Calu3 (cell line): ENCODE data around the gene NIPA2. TPM values are rescaled to one million over a fixed set of nuclear protein-coding genes. Genes with fewer than 3 reads are reported as not detected.
"Not testable (repeated sequence)": the region's sequence is repeated elsewhere in the genome, so short reads cannot be mapped to it uniquely, and the experiment has no call there.

Experiments used
- BruUV-seq: library from RNA; stranded (reverse); fragments of 400-500 nt; replicated peaks from 2 replicates; lab custom pipeline; 2021; lab: Mats Ljungman, UMichigan
- CTCF ChIA-PET: fragments of 300-600 bp; sonication (Branson Sonifier 250); formaldehyde crosslinking; loops from one replicate; lab custom pipeline; 2022; ENCODE audit warnings: antibody characterized with exemption; lab: Charles Lee
- DNase-seq: peaks from one replicate; pipeline ENCODE4 v3.0.0; 2022
- H3K27ac Mint-ChIP-seq: one replicate; pipeline ENCODE4 v1.8.0; 2022; ENCODE audit warnings: mixed read lengths; ENCODE audit not compliant: unreplicated experiment
- H3K27me3 Mint-ChIP-seq: one replicate; pipeline ENCODE4 v1.8.0; 2022; ENCODE audit warnings: mixed read lengths; ENCODE audit not compliant: unreplicated experiment
- H3K36me3 Mint-ChIP-seq: one replicate; pipeline ENCODE4 v1.8.0; 2022; ENCODE audit warnings: mild to moderate bottlenecking, moderate library complexity, mixed read lengths; ENCODE audit not compliant: insufficient read depth, unreplicated experiment
- H3K4me1 Mint-ChIP-seq: one replicate; pipeline ENCODE4 v1.8.0; 2022; ENCODE audit warnings: mild to moderate bottlenecking, low read depth, mixed read lengths; ENCODE audit not compliant: unreplicated experiment
- H3K4me3 Mint-ChIP-seq: one replicate; pipeline ENCODE4 v1.8.0; 2022; ENCODE audit warnings: mild to moderate bottlenecking, low read depth, moderate library complexity, mixed read lengths; ENCODE audit not compliant: unreplicated experiment
- H3K9me3 Mint-ChIP-seq: one replicate; pipeline ENCODE4 v1.8.0; 2022; ENCODE audit warnings: low read depth, mixed read lengths; ENCODE audit not compliant: unreplicated experiment
- CTCF ChIP-seq: fragments of 200-600 bp; IDR thresholded peaks from one replicate; pipeline ENCODE4 v1.8.0; 2022; ENCODE audit warnings: antibody characterized with exemption; ENCODE audit not compliant: unreplicated experiment
- intact Hi-C: fragments of 100-400 bp; cut with micrococcal nuclease; formaldehyde crosslinking; loops from one replicate; pipeline ENCODE4 v1.10.0; 2022; ENCODE audit not compliant: unreplicated experiment
- total RNA-seq: library from RNA; stranded (reverse); gene quantifications from 2 replicates; pipeline ENCODE4 v1.2.3, GENCODE V29; 2022

Gene NIPA2
- total RNA-seq, 1 experiment from 2014 or later = 26.0 TPM

- no TSS peak for BruUV-seq
- TF ChIP-seq CTCF = no peak
- H3K4me3 Mint-ChIP-seq = no peak overlapping the region
- no peaks in the 10 kb centered on the region for H3K9me3 Mint-ChIP-seq
- CTCF ChIA-PET = no interaction called here
- H3K36me3 Mint-ChIP-seq = no peaks in the 10 kb centered on the region
- H3K4me1 Mint-ChIP-seq = no peaks in the 10 kb centered on the region
- intact Hi-C loops = no loop called here
- H3K27ac Mint-ChIP-seq = no peak overlapping the region
- DNase-seq = no peak
- H3K27me3 Mint-ChIP-seq = no peaks in the 10 kb centered on the region
Observed at GRCh38 chr15:22796079-22796478, 42.4 kb upstream of the NIPA2 start.

DNA sequence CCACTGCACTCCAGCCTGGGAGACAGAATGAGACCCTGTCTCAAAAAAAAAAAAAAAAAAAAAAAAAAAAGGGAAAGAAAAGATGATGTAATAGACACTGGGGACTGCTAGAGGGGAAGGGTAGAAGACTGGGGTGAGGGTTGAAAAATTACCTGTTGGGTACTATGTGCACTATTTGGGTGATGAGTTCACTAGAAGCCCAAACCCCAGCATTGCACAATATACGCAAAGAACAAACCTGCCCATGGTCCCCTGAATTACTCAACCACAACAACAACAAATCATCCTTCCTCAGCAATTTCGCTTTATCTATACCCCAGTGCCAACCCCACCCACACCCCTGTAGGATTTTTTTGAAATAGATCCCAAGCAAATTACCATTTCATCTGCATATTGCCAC, 38.6 kb upstream of the NIPA2 start:
- no peak for TF ChIP-seq CTCF
- no TSS peak for BruUV-seq
- Mint-ChIP-seq H3K27me3 (no peaks in the 10 kb centered on the region), H3K4me1 (no peaks in the 10 kb centered on the region), H3K36me3 (no peaks in the 10 kb centered on the region), H3K4me3 (no peak overlapping the region), H3K9me3 (no peaks in the 10 kb centered on the region), H3K27ac (no peak overlapping the region)
- no peak for DNase-seq
- intact Hi-C loops = no loop called here
- CTCF ChIA-PET = no interaction called here

- CTCF ChIA-PET, H3K27me3 Mint-ChIP-seq: not testable (repeated sequence)
Observed at GRCh38 chr15:22803006-22803405, 35.5 kb upstream of the NIPA2 start.

GRCh38 chr15:22806156-22806555, 32.3 kb upstream of the NIPA2 start:
- no peaks in the 10 kb centered on the region for H3K27me3 Mint-ChIP-seq
- intact Hi-C loops = no loop called here
- CTCF ChIA-PET = no interaction called here
- H3K9me3 Mint-ChIP-seq = no peaks in the 10 kb centered on the region
- H3K4me3 Mint-ChIP-seq = no peak overlapping the region
- TF ChIP-seq CTCF = no peak
- no peaks in the 10 kb centered on the region for H3K36me3 Mint-ChIP-seq
- DNase-seq = no peak
- H3K4me1 Mint-ChIP-seq = no peaks in the 10 kb centered on the region
- BruUV-seq = no TSS peak
- no peak overlapping the region for H3K27ac Mint-ChIP-seq

More at GRCh38 chr15:22803006-22803405, 35.5 kb upstream of the NIPA2 start:
- H3K27ac Mint-ChIP-seq, H3K36me3 Mint-ChIP-seq, H3K9me3 Mint-ChIP-seq, H3K4me1 Mint-ChIP-seq, BruUV-seq, H3K4me3 Mint-ChIP-seq, DNase-seq, intact Hi-C loops: not testable (repeated sequence)

DNA sequence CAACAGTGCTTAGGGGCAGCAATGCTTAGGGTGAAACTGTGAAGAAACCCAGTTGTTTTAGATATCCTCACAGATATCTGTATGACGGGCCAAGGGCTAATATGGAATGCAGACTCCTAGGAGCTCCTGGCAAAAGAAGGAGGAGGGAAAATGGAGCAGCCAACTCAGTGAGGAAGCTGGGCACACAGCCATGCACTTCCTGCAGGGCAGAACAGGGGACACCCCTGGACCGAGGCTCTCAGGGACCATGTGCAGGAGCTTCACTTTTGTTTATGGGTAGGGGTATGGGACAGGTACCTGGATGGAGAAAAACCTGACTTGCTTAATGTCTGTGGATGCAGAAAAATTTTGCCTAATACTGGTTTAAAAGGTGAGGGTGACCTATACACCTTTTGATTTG, 31.8 kb upstream of the NIPA2 start:
- H3K36me3 Mint-ChIP-seq = no peaks in the 10 kb centered on the region
- BruUV-seq = no TSS peak
- no peaks in the 10 kb centered on the region for H3K4me1 Mint-ChIP-seq
- H3K27ac Mint-ChIP-seq = no peak overlapping the region
- no peak for DNase-seq
- intact Hi-C loops = no loop called here
- no peak overlapping the region for H3K4me3 Mint-ChIP-seq
- H3K27me3 Mint-ChIP-seq = no peaks in the 10 kb centered on the region
- TF ChIP-seq CTCF = no peak
- H3K9me3 Mint-ChIP-seq = no peaks in the 10 kb centered on the region
- CTCF ChIA-PET = no interaction called here

DNA sequence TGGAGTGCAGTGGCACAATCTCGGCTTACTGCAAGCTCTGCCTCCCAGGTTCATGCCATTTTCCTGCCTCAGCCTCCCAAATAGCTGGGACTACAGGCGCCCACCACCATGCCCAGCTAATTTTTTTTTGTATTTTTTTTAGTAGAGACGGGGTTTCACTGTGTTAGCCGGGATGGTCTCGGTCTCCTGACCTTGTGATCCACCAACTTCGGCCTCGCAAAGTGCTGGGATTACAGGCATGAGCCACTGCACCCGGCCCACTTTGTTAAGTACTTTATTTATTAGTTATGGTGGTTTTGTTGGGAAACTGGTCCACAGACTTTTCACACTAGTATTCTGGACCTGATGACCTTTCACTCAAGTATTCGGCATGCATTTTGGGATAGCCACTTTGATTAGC, 30.6 kb upstream of the NIPA2 start:
- intact Hi-C loops = not testable (repeated sequence)

More for the DNA sequence above, 30.6 kb upstream of the NIPA2 start:
- BruUV-seq, DNase-seq, H3K27ac Mint-ChIP-seq, H3K36me3 Mint-ChIP-seq, H3K4me3 Mint-ChIP-seq, CTCF ChIA-PET, H3K9me3 Mint-ChIP-seq, H3K4me1 Mint-ChIP-seq, H3K27me3 Mint-ChIP-seq: not testable (repeated sequence)
